CD14-positive monocyte (primary cell): Measurements from ENCODE around the gene ELMOD1. TPM values are rescaled to one million over a fixed set of nuclear protein-coding genes. Genes with fewer than 3 reads are reported as not detected.

Source experiments
- DNase-seq, 3 donors: peaks; one replicate each; pipeline ENCODE4 v3.0.0-alpha.2; 2011 to 2022
- H2AFZ ChIP-seq: 2 replicates; pipeline ENCODE4 v1.6.0; 2012; ENCODE audit warnings: mild to moderate bottlenecking, low read depth, low read length, inconsistent platforms; ENCODE audit not compliant: insufficient read depth, poor library complexity, severe bottlenecking
- H3K27ac ChIP-seq, 2 donors: 1 replicate in 1 of 2; 2 replicates in 1 of 2; pipeline ENCODE4 v1.5.1; 2012 to 2013; ENCODE audit warnings: low read length in 2 of 2, control low read depth in 1 of 2, inconsistent platforms in 1 of 2, low read depth in 1 of 2, mild to moderate bottlenecking in 1 of 2
- H3K27me3 ChIP-seq, 2 donors: one replicate each; pipeline versions ENCODE4 v1.6.0 to v1.6.1; 2011 to 2013; ENCODE audit warnings: low read length in 2 of 2; ENCODE audit not compliant: control insufficient read depth in 2 of 2, insufficient read depth in 2 of 2
- H3K36me3 ChIP-seq, 2 donors: replicated peaks in 1 of 2; 1 replicate in 1 of 2; 2 replicates in 1 of 2; pipeline versions ENCODE4 v1.5.1 to v1.6.1; 2012 to 2013; ENCODE audit warnings: low read length in 2 of 2, control low read depth in 1 of 2, inconsistent platforms in 1 of 2, mild to moderate bottlenecking in 1 of 2; ENCODE audit not compliant: insufficient read depth in 2 of 2, control insufficient read depth in 1 of 2
- H3K4me1 ChIP-seq, 2 donors: 1 replicate in 1 of 2; 2 replicates in 1 of 2; pipeline versions ENCODE4 v1.5.1 to v1.6.1; 2012 to 2013; ENCODE audit warnings: low read length in 2 of 2, control low read depth in 1 of 2, inconsistent platforms in 1 of 2, mild to moderate bottlenecking in 1 of 2, moderate library complexity in 1 of 2; ENCODE audit not compliant: insufficient read depth in 2 of 2, control insufficient read depth in 1 of 2
- H3K4me2 ChIP-seq: replicated peaks from 2 replicates; pipeline ENCODE3; 2012; ENCODE audit warnings: low read length, moderate library complexity, mild to moderate bottlenecking; ENCODE audit not compliant: poor library complexity, severe bottlenecking; ENCODE audit errors: extremely low read depth
- H3K4me3 ChIP-seq, 3 experiments: fragments of 200-600 bp in 1 of 3; sonication (generic) in 1 of 3; replicated peaks in 1 of 3; 1 replicate in 2 of 3; 2 replicates in 1 of 3; pipeline ENCODE4 v1.5.1; 2011 to 2013; ENCODE audit warnings: low read length in 3 of 3, mild to moderate bottlenecking in 3 of 3, control low read depth in 2 of 3, low read depth in 2 of 3, inconsistent platforms in 1 of 3, moderate library complexity in 1 of 3
- H3K79me2 ChIP-seq: 2 replicates; pipeline ENCODE4 v1.6.0; 2012; ENCODE audit warnings: mild to moderate bottlenecking, control low read depth, inconsistent platforms, low read length, moderate library complexity; ENCODE audit not compliant: insufficient read depth
- H3K9ac ChIP-seq: 2 replicates; pipeline ENCODE4 v1.6.0; 2017; ENCODE audit warnings: low read length, mild to moderate bottlenecking; ENCODE audit not compliant: insufficient read depth, poor library complexity, severe bottlenecking
- H3K9me3 ChIP-seq, 2 donors: replicated peaks in 1 of 2; 1 replicate in 1 of 2; 2 replicates in 1 of 2; pipeline versions ENCODE4 v1.5.1 to v1.6.1; 2012 to 2013; ENCODE audit warnings: low read length in 2 of 2, control low read depth in 1 of 2; ENCODE audit not compliant: control insufficient read depth in 1 of 2, insufficient read depth in 1 of 2
- H4K20me1 ChIP-seq: 2 replicates; pipeline ENCODE4 v1.6.0; 2012; ENCODE audit warnings: mild to moderate bottlenecking, low read length, control low read depth, moderate library complexity; ENCODE audit not compliant: insufficient read depth
- H3K27ac Mint-ChIP-seq, 7 donors: one replicate each; pipeline ENCODE4 v1.8.0; 2020; ENCODE audit warnings: mild to moderate bottlenecking in 7 of 7, mixed read lengths in 7 of 7, moderate library complexity in 6 of 7, inconsistent platforms in 2 of 7
- H3K27me3 Mint-ChIP-seq, 3 donors: one replicate each; pipeline ENCODE4 v1.8.0; 2021 to 2022; ENCODE audit warnings: low read depth in 3 of 3, mild to moderate bottlenecking in 3 of 3, mixed read lengths in 3 of 3, moderate library complexity in 3 of 3, inconsistent platforms in 1 of 3
- H3K36me3 Mint-ChIP-seq, 2 donors: one replicate each; pipeline ENCODE4 v1.8.0; 2020; ENCODE audit warnings: mixed read lengths in 2 of 2, inconsistent platforms in 1 of 2, mild to moderate bottlenecking in 1 of 2
- H3K4me1 Mint-ChIP-seq: one replicate; pipeline ENCODE4 v1.8.0; 2020; ENCODE audit warnings: mild to moderate bottlenecking, mixed read lengths
- H3K4me3 Mint-ChIP-seq, 2 donors: one replicate each; pipeline ENCODE4 v1.8.0; 2020; ENCODE audit warnings: mild to moderate bottlenecking in 2 of 2, mixed read lengths in 2 of 2, moderate library complexity in 1 of 2
- H3K9me3 Mint-ChIP-seq, 7 donors: one replicate each; pipeline ENCODE4 v1.8.0; 2020 to 2022; ENCODE audit warnings: mixed read lengths in 7 of 7, mild to moderate bottlenecking in 6 of 7, moderate library complexity in 6 of 7, inconsistent platforms in 2 of 7
- WGBS: methylation state at CpG from one replicate; pipeline ENCODE4 v1.1.5; 2013; ENCODE audit warnings: missing lambda C conversion rate; ENCODE audit not compliant: insufficient coverage; 5-methylcytosine and 5-hydroxymethylcytosine counted together
- intact Hi-C, 2 donors: fragments of 100-400 bp; cut with micrococcal nuclease; formaldehyde crosslinking; loops; one replicate each; pipeline versions ENCODE4 v1.15.0 to v1.15.1; 2023
- polyA plus RNA-seq, 3 donors: library from polyadenylated mRNA; depleted of rRNA in 1 of 3; unstranded in 2 of 3; stranded (reverse) in 1 of 3; fragments of 300-500 nt in 2 of 3; fragments of >200 nt in 1 of 3; fragmentation: Illumina TruSeq in 2 of 3; gene quantifications; 1 replicate in 2 of 3; 2 replicates in 1 of 3; pipeline ENCODE4 v1.2.3, GENCODE V29; 2012 to 2021
- TF ChIP-seq, protein P1 (sequence below): fragments of 200-600 bp; IDR thresholded peaks from one replicate; pipeline ENCODE4 v1.8.0; 2022; ENCODE audit warnings: antibody characterized with exemption, mild to moderate bottlenecking

The ELMOD1 gene
- polyA plus RNA-seq, 3 donors = not detected

DNA sequence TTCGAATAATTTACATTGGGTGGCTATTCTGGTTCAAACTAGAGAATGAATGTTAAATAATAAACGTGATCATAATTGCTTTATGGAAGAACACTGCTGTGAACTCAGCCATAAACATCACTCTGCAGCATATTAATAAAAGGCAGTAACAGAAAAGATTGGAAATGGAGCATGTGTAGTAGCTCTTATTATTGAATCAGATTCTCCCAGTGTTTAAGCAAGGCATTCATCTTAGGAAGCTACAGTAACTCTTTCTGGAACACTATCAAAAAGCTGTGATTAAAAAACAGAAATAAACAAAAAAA, 34.7 kb downstream of the ELMOD1 start:
- TF ChIP-seq, protein P1, sequence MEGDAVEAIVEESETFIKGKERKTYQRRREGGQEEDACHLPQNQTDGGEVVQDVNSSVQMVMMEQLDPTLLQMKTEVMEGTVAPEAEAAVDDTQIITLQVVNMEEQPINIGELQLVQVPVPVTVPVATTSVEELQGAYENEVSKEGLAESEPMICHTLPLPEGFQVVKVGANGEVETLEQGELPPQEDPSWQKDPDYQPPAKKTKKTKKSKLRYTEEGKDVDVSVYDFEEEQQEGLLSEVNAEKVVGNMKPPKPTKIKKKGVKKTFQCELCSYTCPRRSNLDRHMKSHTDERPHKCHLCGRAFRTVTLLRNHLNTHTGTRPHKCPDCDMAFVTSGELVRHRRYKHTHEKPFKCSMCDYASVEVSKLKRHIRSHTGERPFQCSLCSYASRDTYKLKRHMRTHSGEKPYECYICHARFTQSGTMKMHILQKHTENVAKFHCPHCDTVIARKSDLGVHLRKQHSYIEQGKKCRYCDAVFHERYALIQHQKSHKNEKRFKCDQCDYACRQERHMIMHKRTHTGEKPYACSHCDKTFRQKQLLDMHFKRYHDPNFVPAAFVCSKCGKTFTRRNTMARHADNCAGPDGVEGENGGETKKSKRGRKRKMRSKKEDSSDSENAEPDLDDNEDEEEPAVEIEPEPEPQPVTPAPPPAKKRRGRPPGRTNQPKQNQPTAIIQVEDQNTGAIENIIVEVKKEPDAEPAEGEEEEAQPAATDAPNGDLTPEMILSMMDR = no peak
- H3K36me3 ChIP-seq = no peaks in the 10 kb centered on the region
- H3K9me3 Mint-ChIP-seq = no peaks in the 10 kb centered on the region
- no peak overlapping the region for H3K27ac Mint-ChIP-seq
- H3K27me3 ChIP-seq = peaks cover 4 to 11% of the 10 kb centered on the region in 2 donors
- H3K4me3 Mint-ChIP-seq = no peak overlapping the region
- no peak overlapping the region for H3K4me3 ChIP-seq
- no peaks in the 10 kb centered on the region for H4K20me1 ChIP-seq
- H2AFZ ChIP-seq = no peak overlapping the region
- peaks cover 5 to 18% (median 12%) of the 10 kb centered on the region in 3 donors for H3K27me3 Mint-ChIP-seq
- no peaks in the 10 kb centered on the region for H3K4me1 Mint-ChIP-seq
- no peaks in the 10 kb centered on the region for H3K4me1 ChIP-seq
- no CpG with 5 or more reads among the region's 2 CpGs for WGBS
- intact Hi-C loops = no loop called here
- H3K36me3 Mint-ChIP-seq = no peaks in the 10 kb centered on the region
- no peaks in the 10 kb centered on the region for H3K79me2 ChIP-seq
- DNase-seq = no peak
- no peak overlapping the region for H3K27ac ChIP-seq
- H3K9ac ChIP-seq = no peak overlapping the region
- no peak overlapping the region for H3K4me2 ChIP-seq
- H3K9me3 ChIP-seq = no peaks in the 10 kb centered on the region

DNA sequence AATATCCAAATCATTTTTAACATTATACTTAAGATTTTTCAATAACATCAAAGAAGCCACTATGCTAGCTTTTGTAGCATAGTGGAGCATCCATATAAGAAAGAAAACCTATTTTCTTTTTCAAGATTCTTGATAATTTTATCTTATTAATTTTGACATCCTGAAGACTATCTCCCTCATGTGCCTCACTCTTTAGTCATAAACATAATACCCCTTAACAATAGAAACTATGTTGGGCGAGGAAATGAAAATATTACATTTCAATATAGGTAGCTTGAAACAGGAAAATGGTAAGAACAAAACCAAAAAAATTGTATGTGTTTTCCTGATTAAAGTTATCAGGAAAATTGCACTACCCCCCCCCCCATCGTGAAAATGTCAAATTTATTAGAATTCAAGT, 40.1 kb downstream of the ELMOD1 start:
- TF ChIP-seq, protein P1 = no peak
- H3K4me3 Mint-ChIP-seq = no peak overlapping the region
- H3K9me3 ChIP-seq = no peaks in the 10 kb centered on the region
- no peak overlapping the region for H3K27ac ChIP-seq
- H4K20me1 ChIP-seq = no peaks in the 10 kb centered on the region
- WGBS = no CpG with 5 or more reads among the region's 2 CpGs
- H3K36me3 Mint-ChIP-seq = no peaks in the 10 kb centered on the region
- H3K27me3 Mint-ChIP-seq = peaks cover 6 to 10% (median 10%) of the 10 kb centered on the region in 3 donors
- H2AFZ ChIP-seq = no peak overlapping the region
- intact Hi-C loops = no loop called here
- H3K79me2 ChIP-seq = no peaks in the 10 kb centered on the region
- H3K9me3 Mint-ChIP-seq = no peaks in the 10 kb centered on the region
- H3K27ac Mint-ChIP-seq = no peak overlapping the region
- peaks cover 2 to 8% of the 10 kb centered on the region in 2 donors for H3K27me3 ChIP-seq
- H3K4me1 ChIP-seq = no peaks in the 10 kb centered on the region
- DNase-seq = no peak
- no peak overlapping the region for H3K4me3 ChIP-seq
- H3K36me3 ChIP-seq = no peaks in the 10 kb centered on the region
- no peak overlapping the region for H3K4me2 ChIP-seq
- H3K4me1 Mint-ChIP-seq = no peaks in the 10 kb centered on the region
- H3K9ac ChIP-seq = no peak overlapping the region
